DND-41 (cell line): Measurements from ENCODE around the gene SLC39A10.

Experiments used
- ATAC-seq: fragments of 200-7000 bp; cut with Tn5 transposase; 3 replicates; pipeline ENCODE4 v1.9.1; 2021; ENCODE audit warnings: low read depth; ENCODE audit not compliant: insufficient read depth
- DNase-seq: peaks from one replicate; pipeline ENCODE4 v3.0.0-alpha.2; 2020
- H2AFZ ChIP-seq: 2 replicates; pipeline ENCODE4 v1.6.0; 2012; ENCODE audit warnings: low read depth, low read length
- H3K27ac ChIP-seq: 2 replicates; pipeline ENCODE4 v1.5.1; 2012; ENCODE audit warnings: low read length, inconsistent platforms
- H3K27me3 ChIP-seq: fragments of 200-600 bp; sonication (generic); 2 replicates; pipeline ENCODE4 v1.6.0; 2012; ENCODE audit warnings: low read length, mild to moderate bottlenecking, inconsistent platforms; ENCODE audit not compliant: insufficient read depth, poor library complexity
- H3K36me3 ChIP-seq: 2 replicates; pipeline ENCODE4 v1.5.1; 2012; ENCODE audit warnings: low read length, inconsistent platforms; ENCODE audit not compliant: insufficient read depth
- H3K4me1 ChIP-seq: 2 replicates; pipeline ENCODE4 v1.5.1; 2012; ENCODE audit warnings: mild to moderate bottlenecking, low read length; ENCODE audit not compliant: insufficient read depth
- H3K4me2 ChIP-seq: 2 replicates; pipeline ENCODE4 v1.6.0; 2012; ENCODE audit warnings: mild to moderate bottlenecking, moderate library complexity, low read length, inconsistent platforms; ENCODE audit not compliant: insufficient read depth
- H3K4me3 ChIP-seq, 2 experiments: fragments of 200-600 bp in 1 of 2; shearing (Covaris generic) in 1 of 2; 2 replicates each; pipeline ENCODE4 v1.5.1; 2012 to 2016; ENCODE audit warnings: inconsistent platforms in 2 of 2, low read length in 2 of 2, mild to moderate bottlenecking in 2 of 2, low read depth in 1 of 2, moderate library complexity in 1 of 2
- H3K79me2 ChIP-seq: 2 replicates; pipeline ENCODE4 v1.6.0; 2012; ENCODE audit warnings: low read length, inconsistent platforms; ENCODE audit not compliant: insufficient read depth
- H3K9ac ChIP-seq: 2 replicates; pipeline ENCODE4 v1.6.0; 2012; ENCODE audit warnings: low read depth, mild to moderate bottlenecking, inconsistent platforms, low read length, moderate library complexity
- H3K9me3 ChIP-seq: 2 replicates; pipeline ENCODE4 v1.5.1; 2012; ENCODE audit warnings: low read length, moderate library complexity, mild to moderate bottlenecking, inconsistent platforms; ENCODE audit not compliant: insufficient read depth, severe bottlenecking
- H4K20me1 ChIP-seq: 2 replicates; pipeline ENCODE4 v1.6.0; 2012; ENCODE audit warnings: low read length; ENCODE audit not compliant: insufficient read depth
- EZH2 ChIP-seq: IDR thresholded peaks from 3 replicates; pipeline ENCODE4 v1.6.1; 2012; ENCODE audit warnings: borderline replicate concordance, low read depth, mild to moderate bottlenecking, moderate library complexity, low read length, inconsistent platforms; ENCODE audit not compliant: severe bottlenecking
- TF ChIP-seq, protein P1 (sequence below): IDR thresholded peaks from 2 replicates; pipeline ENCODE4 v1.5.1; 2012; ENCODE audit warnings: borderline replicate concordance, low read length, moderate library complexity, mild to moderate bottlenecking; ENCODE audit not compliant: poor library complexity, severe bottlenecking; ENCODE audit errors: extremely low read depth

SLC39A10 gene

DNA sequence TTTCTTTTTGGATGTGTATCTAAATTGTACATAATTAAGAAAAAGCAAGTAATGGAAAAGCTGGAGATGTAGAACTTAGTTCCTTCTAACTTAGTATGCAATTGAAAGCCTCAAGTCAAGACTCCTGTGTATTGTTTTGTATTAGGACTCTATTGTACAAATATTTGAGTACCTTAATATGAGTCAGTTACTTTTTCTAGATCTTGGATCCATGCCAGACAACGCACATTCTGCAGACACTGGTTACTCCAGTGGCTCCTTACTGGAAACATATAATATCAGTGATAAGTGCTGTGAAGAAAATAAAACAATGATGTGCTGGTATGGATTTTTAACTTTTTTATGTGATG, 1.5 kb downstream of the SLC39A10 start:
- Histone ChIP-seq H3K9ac (peak overlapping the region; percentile 100), H3K4me2 (peak overlapping the region; percentile 62), H3K9me3 (no peaks in the 10 kb centered on the region), H4K20me1 (no peaks in the 10 kb centered on the region), H3K27ac (peak overlapping the region; percentile 96), H2AFZ (no peak overlapping the region), H3K4me3 (peak overlapping the region; percentile 60 to 90), H3K4me1 (peaks cover 56% of the 10 kb centered on the region), H3K36me3 (peaks cover 27% of the 10 kb centered on the region), H3K79me2 (peaks cover 77% of the 10 kb centered on the region), H3K27me3 (no peaks in the 10 kb centered on the region)
- TF ChIP-seq, protein P1, sequence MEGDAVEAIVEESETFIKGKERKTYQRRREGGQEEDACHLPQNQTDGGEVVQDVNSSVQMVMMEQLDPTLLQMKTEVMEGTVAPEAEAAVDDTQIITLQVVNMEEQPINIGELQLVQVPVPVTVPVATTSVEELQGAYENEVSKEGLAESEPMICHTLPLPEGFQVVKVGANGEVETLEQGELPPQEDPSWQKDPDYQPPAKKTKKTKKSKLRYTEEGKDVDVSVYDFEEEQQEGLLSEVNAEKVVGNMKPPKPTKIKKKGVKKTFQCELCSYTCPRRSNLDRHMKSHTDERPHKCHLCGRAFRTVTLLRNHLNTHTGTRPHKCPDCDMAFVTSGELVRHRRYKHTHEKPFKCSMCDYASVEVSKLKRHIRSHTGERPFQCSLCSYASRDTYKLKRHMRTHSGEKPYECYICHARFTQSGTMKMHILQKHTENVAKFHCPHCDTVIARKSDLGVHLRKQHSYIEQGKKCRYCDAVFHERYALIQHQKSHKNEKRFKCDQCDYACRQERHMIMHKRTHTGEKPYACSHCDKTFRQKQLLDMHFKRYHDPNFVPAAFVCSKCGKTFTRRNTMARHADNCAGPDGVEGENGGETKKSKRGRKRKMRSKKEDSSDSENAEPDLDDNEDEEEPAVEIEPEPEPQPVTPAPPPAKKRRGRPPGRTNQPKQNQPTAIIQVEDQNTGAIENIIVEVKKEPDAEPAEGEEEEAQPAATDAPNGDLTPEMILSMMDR, result no peak
- no peak for TF ChIP-seq EZH2
- DNase-seq, result peak; percentile 30
- ATAC-seq, result no peak

DNA sequence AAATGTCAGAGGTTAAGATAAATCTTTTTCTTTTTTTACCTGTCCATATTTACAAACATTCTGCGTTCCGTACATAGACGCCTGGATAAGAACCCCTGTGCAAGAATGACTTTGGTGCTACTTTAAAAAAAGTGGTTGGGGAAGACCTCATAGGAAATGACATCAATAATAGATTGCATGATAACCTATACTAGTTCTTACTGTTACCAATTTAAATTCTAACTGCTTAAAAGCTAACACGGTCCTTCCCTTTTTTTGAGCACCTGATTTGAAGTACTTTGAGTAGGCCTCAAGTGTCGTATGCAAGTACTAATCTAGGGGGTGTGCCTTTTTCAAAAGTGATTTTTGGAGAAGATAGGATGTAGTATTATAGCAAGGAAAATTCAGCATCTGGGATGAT, 2.1 kb downstream of the SLC39A10 start:
- Histone ChIP-seq H3K79me2 (peaks cover 82% of the 10 kb centered on the region), H2AFZ (no peak overlapping the region), H3K4me2 (peak overlapping the region; percentile 62), H3K9ac (peak overlapping the region; percentile 100), H3K27ac (peak overlapping the region; percentile 96), H3K9me3 (no peaks in the 10 kb centered on the region), H4K20me1 (no peaks in the 10 kb centered on the region), H3K27me3 (no peaks in the 10 kb centered on the region), H3K36me3 (peaks cover 27% of the 10 kb centered on the region), H3K4me1 (peaks cover 56% of the 10 kb centered on the region), H3K4me3 (peak overlapping the region; percentile 60 to 90)
- TF ChIP-seq EZH2, result no peak
- TF ChIP-seq, protein P1, result no peak
- ATAC-seq, result peak; percentile 8; the same call in 2 of the 3 replicates
- DNase-seq, result peak; percentile 20

DNA sequence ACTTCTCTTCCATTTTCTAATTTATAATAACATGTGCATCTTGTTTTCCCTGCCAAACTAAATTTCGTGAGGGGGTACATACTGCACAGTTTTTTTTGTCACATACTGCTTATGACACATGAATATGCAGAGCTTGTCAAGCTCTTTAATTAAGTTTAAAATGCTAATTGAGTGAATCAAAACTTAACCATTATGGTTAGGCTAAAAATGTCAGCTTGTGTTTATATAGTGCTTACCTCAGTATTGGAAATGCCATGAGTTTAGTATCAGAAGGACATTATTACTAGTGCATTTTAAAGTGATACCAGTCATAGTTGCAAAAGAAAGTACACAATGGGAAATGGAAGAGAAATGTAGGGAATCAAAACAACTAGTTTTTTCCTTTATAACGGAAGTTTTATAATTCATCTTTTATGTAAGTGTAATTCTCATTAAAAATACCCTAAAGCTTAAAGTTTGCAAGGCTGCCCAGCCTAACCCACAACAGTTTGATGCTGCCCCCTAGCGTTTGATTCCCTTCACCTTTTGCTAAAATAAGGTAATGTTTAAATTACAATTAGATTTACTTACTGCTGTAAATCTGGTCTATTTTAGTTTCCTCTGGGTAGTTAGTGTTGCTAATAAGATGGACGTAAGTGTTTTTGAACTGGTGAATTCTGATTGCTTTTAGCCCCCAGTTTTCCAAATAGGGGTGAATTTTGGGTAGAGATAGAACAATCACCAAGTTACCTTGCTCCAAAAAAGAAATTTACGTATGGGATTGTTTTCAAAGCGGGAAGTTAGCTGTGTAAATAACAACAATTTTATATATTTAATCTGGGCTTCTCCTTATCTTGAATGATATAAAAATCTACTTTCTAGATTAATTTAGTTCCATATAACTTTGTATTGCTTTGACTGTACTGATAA, 3.2 kb downstream of the SLC39A10 start:
- no peaks in the 10 kb centered on the region for H3K27me3 ChIP-seq
- H2AFZ ChIP-seq, result no peak overlapping the region
- H3K4me1 ChIP-seq, result peaks cover 56% of the 10 kb centered on the region
- 0 out of 3 replicates have a peak, but pooled peaks have one; percentile 1 for ATAC-seq
- peak; percentile 81 for DNase-seq
- H3K27ac ChIP-seq, result peak overlapping the region; percentile 96
- H3K4me3 ChIP-seq, result peak overlapping the region; percentile 60 to 90; a peak in 3 of 4 replicates
- H4K20me1 ChIP-seq, result no peaks in the 10 kb centered on the region
- TF ChIP-seq, protein P1, result peak; percentile 90
- TF ChIP-seq EZH2, result no peak
- no peaks in the 10 kb centered on the region for H3K9me3 ChIP-seq
- H3K79me2 ChIP-seq, result peaks cover 92% of the 10 kb centered on the region
- H3K4me2 ChIP-seq, result peak overlapping the region; percentile 62
- peaks cover 27% of the 10 kb centered on the region for H3K36me3 ChIP-seq
- H3K9ac ChIP-seq, result peak overlapping the region; percentile 100
